HG02973 (cell line): ENCODE measurements around the gene AFMID.

Experiments
- ATAC-seq: cut with Tn5 transposase; IDR thresholded peaks from one replicate; pipeline ENCODE4 v1.9.1; 2021; ENCODE audit warnings: moderate library complexity; ENCODE audit not compliant: unreplicated experiment

AFMID gene

DNA sequence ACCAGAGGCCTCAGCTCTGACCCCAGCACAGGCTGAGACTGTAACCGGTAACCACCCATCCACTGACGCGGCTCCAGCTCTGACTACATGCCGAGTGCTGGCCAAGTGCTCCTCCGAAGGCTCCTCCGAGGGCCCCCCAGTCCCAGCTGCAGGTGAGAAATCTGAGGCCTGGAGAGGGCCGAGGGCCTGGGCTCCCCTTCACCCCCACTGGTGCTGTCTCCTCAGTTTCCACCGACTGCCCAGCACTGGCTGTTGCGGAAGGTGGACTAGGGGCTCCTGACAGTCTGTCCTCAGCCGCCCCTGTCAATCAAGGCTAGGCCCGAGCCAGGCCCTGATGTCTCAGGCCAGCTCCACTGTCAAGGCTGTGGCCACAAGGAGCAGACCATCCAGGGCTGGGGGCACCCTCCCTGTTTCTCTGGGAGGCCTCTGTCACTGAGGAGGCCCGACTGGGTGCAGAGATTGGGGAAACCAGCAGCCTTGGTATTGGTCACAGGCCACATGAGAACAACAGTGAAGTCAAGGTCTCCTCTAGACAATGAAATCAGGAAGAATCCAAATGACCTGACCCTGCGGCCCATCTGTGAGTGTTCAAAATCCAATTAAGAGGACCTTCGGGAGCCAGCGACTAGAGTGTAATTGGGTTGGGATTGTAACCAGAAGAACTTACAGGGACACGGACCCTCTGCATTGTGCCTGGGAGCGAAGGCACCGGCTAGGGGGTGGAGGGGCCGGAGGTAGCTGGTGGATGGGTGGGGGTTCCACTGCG, 49.4 kb downstream of the AFMID start:
- ATAC-seq: no peak

- no peak for ATAC-seq
Observed at GRCh38 chr17:78237401-78238012, 50.3 kb downstream of the AFMID start.

GRCh38 chr17:78238823-78239488, 51.8 kb downstream of the AFMID start:
- no peak for ATAC-seq

- ATAC-seq: no peak
Observed at GRCh38 chr17:78239489-78239931, 52.3 kb downstream of the AFMID start.

DNA sequence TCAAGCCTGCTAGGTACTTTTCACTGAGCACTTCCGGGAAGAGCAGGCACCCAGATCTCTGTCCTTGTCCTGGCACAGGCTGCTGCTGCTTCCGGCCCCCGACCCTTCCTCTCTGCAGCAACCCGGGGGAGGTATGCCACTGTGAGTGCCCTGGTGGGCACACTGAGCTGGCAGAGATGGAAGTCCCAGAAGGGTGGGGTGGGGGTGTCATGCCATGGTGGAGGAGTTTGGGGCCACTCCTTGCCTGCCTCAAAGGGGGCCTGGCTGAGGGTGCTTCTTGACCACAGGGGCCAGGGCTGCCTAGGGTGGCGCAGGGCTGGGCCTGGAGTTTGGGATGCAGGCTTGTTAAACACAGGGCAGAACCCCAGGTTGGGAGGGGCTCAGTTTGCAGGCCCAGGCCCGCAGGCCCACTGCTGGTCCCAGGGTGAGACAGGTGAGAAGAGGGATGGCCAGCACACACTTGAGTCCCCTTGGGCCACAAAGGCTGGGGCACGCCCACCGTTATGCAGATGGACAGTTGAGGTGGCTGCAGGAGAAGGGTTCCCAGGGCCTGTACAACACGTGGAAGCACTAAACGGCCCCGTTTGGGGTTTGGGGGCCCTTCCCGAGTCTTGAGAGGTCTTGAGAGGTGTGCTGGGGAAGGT, 53.0 kb downstream of the AFMID start:
- no peak for ATAC-seq

DNA sequence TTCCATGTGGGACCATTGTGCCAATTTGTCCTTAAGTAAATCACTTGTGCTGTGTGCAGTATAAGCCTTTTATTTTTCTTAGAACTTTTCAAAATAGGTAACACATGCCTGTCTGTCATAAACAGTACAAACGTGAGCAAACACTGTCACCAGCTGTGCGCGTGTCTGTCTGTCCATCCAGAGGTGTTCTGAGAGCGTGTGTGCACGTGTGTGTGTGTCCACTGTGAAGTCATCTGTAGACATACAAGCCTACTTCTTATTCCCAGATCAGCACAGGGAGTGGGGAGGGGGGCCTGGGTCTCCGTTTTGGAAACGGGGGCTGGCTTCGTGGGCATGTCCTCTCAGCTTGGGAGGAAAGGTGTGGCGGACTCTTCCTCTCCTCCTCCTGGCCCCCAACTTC, 53.7 kb downstream of the AFMID start:
- no peak for ATAC-seq

DNA sequence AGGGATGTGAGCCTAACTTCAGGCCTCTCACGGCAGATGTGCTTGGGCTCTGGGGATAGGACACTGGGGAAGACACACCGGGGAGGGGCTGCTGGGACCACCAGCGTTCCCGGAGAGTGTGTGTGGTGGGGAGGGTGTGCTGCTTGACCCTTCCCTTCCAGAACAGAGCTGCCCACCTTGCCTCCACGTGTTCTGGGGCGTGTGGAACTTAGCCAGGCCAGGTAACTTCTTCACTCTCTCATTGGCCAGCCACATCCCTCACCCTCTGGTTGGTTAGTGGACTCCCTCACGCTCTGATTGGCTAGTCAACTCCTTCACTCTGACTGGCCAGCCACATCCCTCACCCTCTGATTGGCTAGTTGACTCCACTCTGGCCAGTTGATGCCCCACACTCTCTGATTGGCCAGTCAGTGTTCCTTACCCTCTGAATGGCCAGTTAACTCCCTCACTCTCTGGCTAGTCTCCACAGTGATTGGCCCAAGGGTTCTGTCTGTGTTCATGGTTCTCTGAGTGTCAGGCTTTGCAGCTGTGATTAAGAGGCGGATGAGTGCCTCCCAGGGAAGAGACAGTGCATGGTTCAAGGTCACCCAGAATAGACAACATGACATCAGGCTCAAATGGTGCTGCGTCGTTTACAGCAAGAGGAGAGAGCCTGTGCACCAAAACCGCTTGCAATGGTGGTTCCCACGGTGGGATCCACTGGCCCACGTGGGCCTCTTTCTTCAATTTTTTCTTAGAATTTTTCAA, 54.3 kb downstream of the AFMID start:
- ATAC-seq: no peak

DNA sequence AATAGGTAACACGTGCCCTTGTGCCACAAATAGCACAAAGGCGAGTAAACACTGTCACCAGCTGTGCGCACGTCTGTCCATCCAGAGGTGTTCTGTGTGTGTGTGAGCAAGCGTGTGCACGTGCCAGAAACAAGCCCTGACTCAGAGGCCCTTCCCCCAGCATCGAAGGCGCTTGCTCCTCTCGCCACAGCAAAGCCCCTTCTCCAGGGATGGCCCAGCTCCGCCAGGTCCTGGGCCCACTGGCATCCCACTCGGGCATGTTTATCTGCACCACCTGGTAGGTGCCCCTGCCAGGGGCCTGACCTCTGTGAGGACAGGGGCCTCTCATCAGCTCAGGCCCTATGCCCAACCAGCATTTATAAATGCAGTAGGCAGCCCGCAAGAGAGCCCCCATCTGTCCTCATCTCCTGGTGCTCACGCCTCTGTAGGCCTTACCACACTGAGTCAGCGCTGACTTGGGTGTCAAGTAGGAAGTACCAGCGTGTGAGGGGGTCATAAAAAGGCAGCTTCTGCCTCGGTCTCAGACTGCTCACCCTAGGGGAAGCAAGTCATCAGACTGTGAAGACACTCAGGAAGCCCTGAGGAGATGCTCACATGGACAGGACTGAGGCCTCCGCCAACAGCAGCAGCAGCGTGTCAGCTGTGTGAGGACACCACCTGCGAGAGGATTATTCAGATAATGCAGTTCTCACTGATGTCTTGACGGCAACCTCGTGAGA, 55.0 kb downstream of the AFMID start:
- ATAC-seq: peak; percentile 51

DNA sequence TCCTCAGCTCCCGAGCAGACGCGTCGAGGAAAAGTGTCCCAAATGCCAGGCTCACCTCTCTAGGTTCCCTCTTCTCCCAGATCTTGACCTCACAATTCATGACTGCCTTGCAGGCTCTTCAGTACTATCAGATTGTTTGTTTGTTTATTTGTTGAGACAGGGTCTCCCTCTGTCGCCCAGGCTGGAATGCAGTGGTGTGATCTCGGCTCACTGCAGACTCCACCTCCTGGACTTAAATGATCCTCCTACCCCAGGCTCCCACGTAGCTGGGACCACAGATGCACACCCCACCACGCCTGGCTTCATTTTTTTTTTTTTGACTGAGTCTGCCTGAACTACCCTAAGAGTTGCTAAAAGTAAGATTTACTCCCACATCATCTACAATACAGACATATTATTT, 60.1 kb downstream of the AFMID start:
- ATAC-seq: no peak

GRCh38 chr17:78248051-78248914, 61.1 kb downstream of the AFMID start:
- no peak for ATAC-seq

DNA sequence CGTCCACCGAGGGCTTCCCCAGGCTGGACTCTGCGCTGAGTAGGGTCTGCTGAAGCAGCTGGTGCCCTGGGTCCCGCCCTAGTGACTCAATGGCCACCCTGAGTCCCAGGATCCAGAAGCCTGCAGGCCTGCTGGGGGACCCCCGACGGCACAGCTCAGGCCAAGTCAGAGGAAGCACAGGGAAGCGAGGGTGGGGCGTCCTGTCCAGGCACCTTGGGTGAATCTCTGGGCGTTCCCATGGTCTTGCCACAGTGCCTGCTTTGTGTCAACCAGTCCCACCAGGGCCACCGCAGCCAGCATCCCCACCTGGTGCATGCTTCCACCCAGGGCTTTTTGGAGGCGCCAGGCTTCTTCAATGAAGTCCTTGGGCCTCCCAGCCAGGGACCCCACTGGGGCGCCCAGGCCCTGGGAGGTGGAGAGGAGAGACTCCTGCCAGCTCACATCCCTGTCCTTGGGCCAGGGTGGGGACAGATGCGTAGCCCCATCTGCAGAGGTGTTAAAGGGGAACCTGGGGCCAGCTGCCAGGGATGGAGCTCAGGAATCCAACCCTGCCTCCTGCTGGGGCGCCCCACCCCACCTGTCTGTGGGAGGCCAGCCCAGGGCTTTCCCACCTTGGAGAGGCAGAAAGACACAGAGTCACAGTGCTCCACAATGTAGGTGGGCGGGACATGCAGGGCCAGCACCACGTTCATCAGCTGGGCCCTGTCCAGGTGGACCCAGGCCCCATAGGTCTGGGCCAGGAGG, 62.1 kb downstream of the AFMID start:
- no peak for ATAC-seq

- ATAC-seq: no peak
Observed at GRCh38 chr17:78249818-78250806, 63.0 kb downstream of the AFMID start.

GRCh38 chr17:78250891-78251772, 64.0 kb downstream of the AFMID start:
- ATAC-seq: peak; percentile 51

DNA sequence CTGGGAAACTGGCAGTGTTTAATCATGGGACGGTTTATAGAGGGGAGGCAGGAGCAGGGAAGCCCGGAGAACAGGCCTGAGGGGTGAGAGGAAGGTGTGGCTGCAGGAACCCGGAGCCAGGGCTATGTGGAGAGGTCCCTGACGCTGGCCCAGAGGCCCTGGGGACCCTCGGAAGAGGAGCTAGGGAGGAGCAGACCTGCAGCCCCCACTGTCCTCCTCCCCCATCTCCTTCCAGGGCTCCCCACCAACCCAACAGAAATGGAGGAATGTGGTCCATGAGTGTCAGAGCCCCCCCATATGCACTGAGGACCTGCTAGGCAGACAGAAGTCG, 64.6 kb downstream of the AFMID start:
- no peak for ATAC-seq

DNA sequence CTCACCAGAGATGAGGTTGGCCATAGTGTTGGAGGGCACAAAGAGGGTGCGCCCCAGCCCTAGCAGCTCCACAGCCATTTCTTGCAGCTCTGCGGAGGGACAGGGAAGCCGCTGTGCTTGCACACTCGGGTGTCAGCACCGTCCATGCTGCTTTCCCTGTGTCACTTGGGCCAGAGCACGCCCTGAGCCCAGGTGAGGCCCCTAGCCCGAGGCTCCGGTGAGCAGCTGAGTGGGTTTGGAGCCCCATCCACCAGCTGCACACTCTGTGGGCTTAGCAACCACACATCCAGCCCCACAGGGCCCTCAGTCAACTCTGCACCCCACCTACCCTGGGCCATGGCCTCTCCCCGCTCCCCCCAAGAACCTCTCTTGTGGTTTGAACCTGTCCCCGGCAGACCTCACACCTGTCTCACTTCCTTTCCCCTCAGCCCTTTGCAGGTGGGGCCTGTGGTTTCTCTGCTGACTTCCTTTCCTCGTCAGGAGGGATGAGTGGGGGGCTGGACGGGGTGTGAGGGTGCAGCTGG, 65.0 kb downstream of the AFMID start:
- ATAC-seq: no peak
